Activated CD8-positive, alpha-beta memory T cell treated with anti-CD3 and anti-CD28 coated beads, Interleukin-2, amount 50 U/mL, for 1 hour (primary cell): ENCODE data around the gene KCTD17.

ENCODE experiments used
- DNase-seq: peaks from one replicate; pipeline ENCODE4 v3.0.0-alpha.2; 2020; ENCODE audit errors: extremely low read depth

KCTD17 gene

GRCh38 chr22:37105990-37106389 is 54.4 kb downstream of the KCTD17 start:
- no peak for DNase-seq

GRCh38 chr22:37107816-37108621 is 56.5 kb downstream of the KCTD17 start:
- no peak for DNase-seq

- no peak for DNase-seq
Observed at GRCh38 chr22:37109242-37109917, 57.8 kb downstream of the KCTD17 start, which contains the start of gene TMPRSS6. Gene TMPRSS6, minus strand, starts transcription at chr22:37109713. Its CDS starts 6,296 bp downstream, at chr22:37103417.

GRCh38 chr22:37111156-37111717 is 59.7 kb downstream of the KCTD17 start:
- no peak for DNase-seq

- no peak for DNase-seq
Observed at GRCh38 chr22:37112084-37112728, 60.7 kb downstream of the KCTD17 start.
